B cell (primary cell): ENCODE data around the gene PHACTR1. TPM values are rescaled to one million over a fixed set of nuclear protein-coding genes. Genes with fewer than 3 reads are reported as not detected.

ENCODE experiments used
- ATAC-seq: fragments of 200-7000 bp; cut with Tn5 transposase; one replicate; pipeline ENCODE4 v1.10.0; 2021; ENCODE audit warnings: low read depth, mild to moderate bottlenecking, moderate number of reproducible peaks, moderate library complexity
- CTCF ChIA-PET: fragments of 350-600 bp; sonication (Branson Sonifier 250); formaldehyde crosslinking; loops from one replicate; lab custom pipeline; 2021; ENCODE audit warnings: antibody characterized with exemption, inconsistent platforms; lab: Charles Lee
- POLR2A ChIA-PET: fragments of 350-600 bp; sonication (Branson Sonifier 250); formaldehyde crosslinking; loops from one replicate; lab custom pipeline; 2021; ENCODE audit warnings: antibody characterized with exemption; lab: Charles Lee
- DNase-seq: peaks from one replicate; pipeline ENCODE4 v3.0.0; 2013
- H2AFZ ChIP-seq: 2 replicates; pipeline ENCODE4 v1.6.1; 2012; ENCODE audit warnings: mild to moderate bottlenecking, low read depth, low read length; ENCODE audit not compliant: insufficient read depth, poor library complexity, severe bottlenecking
- H3K27ac ChIP-seq, 2 donors: 1 replicate in 1 of 2; 2 replicates in 1 of 2; pipeline ENCODE4 v1.5.1; 2012 to 2013; ENCODE audit warnings: low read length in 2 of 2, mild to moderate bottlenecking in 2 of 2, moderate library complexity in 1 of 2
- H3K27me3 ChIP-seq, 4 experiments: fragments of 200-600 bp in 1 of 4; sonication (generic) in 1 of 4; replicated peaks in 1 of 4; 1 replicate in 2 of 4; 2 replicates in 2 of 4; pipeline versions ENCODE4 v1.6.1 to v1.7.0; 2013 to 2016; ENCODE audit warnings: low read length in 3 of 4, mild to moderate bottlenecking in 2 of 4, mixed read lengths in 1 of 4, moderate library complexity in 1 of 4; ENCODE audit not compliant: insufficient read depth in 4 of 4, control insufficient read depth in 3 of 4; ENCODE audit errors: control extremely low read depth in 1 of 4
- H3K36me3 ChIP-seq, 2 experiments: replicated peaks in 1 of 2; 1 replicate in 1 of 2; 2 replicates in 1 of 2; pipeline versions ENCODE4 v1.6.1 to v1.7.1; 2013; ENCODE audit warnings: low read length in 1 of 2; ENCODE audit not compliant: insufficient read depth in 2 of 2, control insufficient read depth in 1 of 2; ENCODE audit errors: control extremely low read depth in 1 of 2, extremely low read depth in 1 of 2
- H3K4me1 ChIP-seq, 2 donors: fragments of 200-600 bp in 1 of 2; sonication (generic) in 1 of 2; 1 replicate in 1 of 2; 2 replicates in 1 of 2; pipeline versions ENCODE4 v1.5.1 to v1.6.1; 2013 to 2017; ENCODE audit warnings: low read length in 2 of 2; ENCODE audit not compliant: control insufficient read depth in 2 of 2, insufficient read depth in 2 of 2
- H3K4me2 ChIP-seq: replicated peaks from 2 replicates; pipeline ENCODE3; 2012; ENCODE audit warnings: mild to moderate bottlenecking, low read depth, low read length; ENCODE audit not compliant: poor library complexity, severe bottlenecking
- H3K4me3 ChIP-seq, 5 experiments: fragments of 200-600 bp in 1 of 5; sonication (generic) in 1 of 5; 1 replicate in 3 of 5; 2 replicates in 2 of 5; pipeline versions ENCODE4 v1.5.1 to v1.7.0; 2011 to 2016; ENCODE audit warnings: low read length in 4 of 5, mild to moderate bottlenecking in 4 of 5, low read depth in 2 of 5, control low read depth in 1 of 5, moderate library complexity in 1 of 5; ENCODE audit not compliant: insufficient read depth in 1 of 5; ENCODE audit errors: control extremely low read depth in 1 of 5, extremely low read depth in 1 of 5
- H3K79me2 ChIP-seq: fragments of 200-600 bp; sonication (generic); one replicate; pipeline ENCODE4 v1.6.0; 2016; ENCODE audit warnings: low read length; ENCODE audit not compliant: control insufficient read depth, insufficient read depth
- H3K9ac ChIP-seq: fragments of 200-600 bp; sonication (generic); 2 replicates; pipeline ENCODE4 v1.6.1; 2017; ENCODE audit warnings: mild to moderate bottlenecking, low read length, moderate library complexity
- H3K9me3 ChIP-seq, 3 donors: one replicate each; pipeline versions ENCODE4 v1.6.1 to v1.7.1; 2013; ENCODE audit warnings: low read length in 2 of 3; ENCODE audit not compliant: control insufficient read depth in 2 of 3, insufficient read depth in 1 of 3; ENCODE audit errors: control extremely low read depth in 1 of 3
- H4K20me1 ChIP-seq: 2 replicates; pipeline ENCODE4 v1.6.0; 2012; ENCODE audit warnings: mild to moderate bottlenecking, low read length; ENCODE audit not compliant: insufficient read depth, control insufficient read depth, poor library complexity, severe bottlenecking
- H3K27ac Mint-ChIP-seq: one replicate; pipeline ENCODE4 v1.8.0; 2021; ENCODE audit warnings: mixed read lengths
- H3K27me3 Mint-ChIP-seq: one replicate; pipeline ENCODE4 v1.8.0; 2021; ENCODE audit warnings: mixed read lengths
- H3K4me1 Mint-ChIP-seq: one replicate; pipeline ENCODE4 v1.8.0; 2021; ENCODE audit warnings: mixed read lengths
- H3K4me3 Mint-ChIP-seq: one replicate; pipeline ENCODE4 v1.8.0; 2021; ENCODE audit warnings: mixed read lengths
- H3K9me3 Mint-ChIP-seq: one replicate; pipeline ENCODE4 v1.8.0; 2022; ENCODE audit warnings: mixed read lengths; ENCODE audit not compliant: insufficient read depth
- CTCF ChIP-seq: fragments of 200-600 bp; IDR thresholded peaks from one replicate; pipeline ENCODE4 v1.8.0; 2022; ENCODE audit warnings: antibody characterized with exemption, mild to moderate bottlenecking
- EZH2 ChIP-seq: IDR thresholded peaks from 2 replicates; pipeline ENCODE4 v1.6.1; 2012; ENCODE audit warnings: borderline replicate concordance, low read depth, mild to moderate bottlenecking, moderate library complexity, low read length; ENCODE audit not compliant: insufficient read depth, poor library complexity, severe bottlenecking
- WGBS: methylation state at CpG from one replicate; pipeline ENCODE4 v1.1.5; 2013; ENCODE audit warnings: missing lambda C conversion rate; ENCODE audit not compliant: insufficient coverage; 5-methylcytosine and 5-hydroxymethylcytosine counted together
- intact Hi-C: fragments of 100-400 bp; cut with micrococcal nuclease; formaldehyde crosslinking; loops from one replicate; pipeline ENCODE4 v1.10.0; 2022
- polyA plus RNA-seq: library from polyadenylated mRNA; depleted of rRNA; stranded (reverse); fragments of >200 nt; gene quantifications from 2 replicates; pipeline ENCODE4 v1.2.3, GENCODE V29; 2012
- total RNA-seq, 2 donors: library from RNA; stranded (reverse); fragments of 120-200 nt in 1 of 2; gene quantifications; 1 replicate in 1 of 2; 2 replicates in 1 of 2; pipeline versions ENCODE4 v1.2.3 to v1.2.4, GENCODE V29; 2013 to 2022

PHACTR1 gene
- total and polyA plus RNA-seq, 2 donors (not counting 1 experiment from before 2014, with no cell fraction given), result 30.2 to 129 TPM

GRCh38 chr6:13241364-13241763, 524.8 kb downstream of the PHACTR1 start:
- H3K27me3 ChIP-seq, result no peaks in the 10 kb centered on the region
- H3K4me3 Mint-ChIP-seq, result no peak overlapping the region
- peaks cover 4% of the 10 kb centered on the region for H3K27me3 Mint-ChIP-seq
- intact Hi-C loops, result no loop called here
- no peak overlapping the region for H3K4me3 ChIP-seq
- H3K27ac ChIP-seq, result no peak overlapping the region
- H4K20me1 ChIP-seq, result no peaks in the 10 kb centered on the region
- no peak for DNase-seq
- peaks cover 4% of the 10 kb centered on the region for H3K9me3 Mint-ChIP-seq
- H3K79me2 ChIP-seq, result no peaks in the 10 kb centered on the region
- no peak overlapping the region for H2AFZ ChIP-seq
- no peak for ATAC-seq
- no peak overlapping the region for H3K4me2 ChIP-seq
- no peaks in the 10 kb centered on the region for H3K36me3 ChIP-seq
- POLR2A ChIA-PET, result interaction anchor here (2.0 kb wide), 1 partner anchor 19 kb away, joined by 4 read pairs; no protein-coding TSS in a partner anchor
- peaks cover 4% of the 10 kb centered on the region for H3K4me1 Mint-ChIP-seq
- CTCF ChIA-PET, result no interaction called here
- 100% methylated on average over 2 of the region's 5 CpGs for WGBS
- H3K4me1 ChIP-seq, result no peaks in the 10 kb centered on the region
- no peak overlapping the region for H3K27ac Mint-ChIP-seq
- TF ChIP-seq CTCF (no peak), EZH2 (no peak)
- H3K9ac ChIP-seq, result no peak overlapping the region
- peaks cover 0 to 7% (median 3%) of the 10 kb centered on the region in 3 donors for H3K9me3 ChIP-seq

- Histone ChIP-seq H3K4me1 (no peaks in the 10 kb centered on the region), H3K4me3 (no peak overlapping the region), H3K79me2 (no peaks in the 10 kb centered on the region), H3K9me3 (peaks cover 0 to 7% (median 3%) of the 10 kb centered on the region in 3 donors), H3K36me3 (no peaks in the 10 kb centered on the region), H4K20me1 (no peaks in the 10 kb centered on the region), H3K9ac (no peak overlapping the region), H3K27ac (no peak overlapping the region), H3K4me2 (no peak overlapping the region), H2AFZ (no peak overlapping the region), H3K27me3 (no peaks in the 10 kb centered on the region)
- TF ChIP-seq EZH2 (no peak), CTCF (no peak)
- peaks cover 4% of the 10 kb centered on the region for H3K27me3 Mint-ChIP-seq
- no peak for DNase-seq
- peaks cover 4% of the 10 kb centered on the region for H3K9me3 Mint-ChIP-seq
- POLR2A ChIA-PET, result interaction anchor here (2.0 kb wide), 1 partner anchor 18 kb away, joined by 4 read pairs; no protein-coding TSS in a partner anchor
- CTCF ChIA-PET, result interaction anchor here (0.6 kb wide), 1 partner anchor 555 kb away, joined by 3 read pairs; no protein-coding TSS in a partner anchor
- H3K27ac Mint-ChIP-seq, result no peak overlapping the region
- H3K4me3 Mint-ChIP-seq, result no peak overlapping the region
- WGBS, result 100% methylated on average over 1 of the region's 3 CpGs
- no peak for ATAC-seq
- peaks cover 2% of the 10 kb centered on the region for H3K4me1 Mint-ChIP-seq
- intact Hi-C loops, result no loop called here
These were observed 525.6 kb downstream of the PHACTR1 start for GRCh38 chr6:13242178-13242577.
